ENCODE data around the gene PLCH1. TPM values are rescaled to one million over a fixed set of nuclear protein-coding genes. Genes with fewer than 3 reads are reported as not detected.
"Not testable (repeated sequence)": the region's sequence is repeated elsewhere in the genome, so short reads cannot be mapped to it uniquely, and the experiment has no call there.

The PLCH1 gene
- total RNA-seq, 1 donor from 2014 or later: 32.0 TPM

GRCh38 chr3:155404486-155404885 lies 340.4 kb downstream of the PLCH1 start:
- Histone ChIP-seq H3F3A (ENCODE audit: low read depth) (no peaks in the 10 kb centered on the region), H3K9me3 (ENCODE audit: low read depth) (no peaks in the 10 kb centered on the region), H3K9ac (no peak overlapping the region), H3K27me3 (no peaks in the 10 kb centered on the region), H2AFZ (replicated peaks) (no peak overlapping the region), H4K20me1 (ENCODE audit: low read depth) (no peaks in the 10 kb centered on the region), H3K4me3 (no peak overlapping the region), H3K27ac (no peak overlapping the region), H3K36me3 (no peaks in the 10 kb centered on the region), H3K4me1 (no peaks in the 10 kb centered on the region), H3K79me2 (ENCODE audit: low read depth) (no peaks in the 10 kb centered on the region), H3K4me2 (no peak overlapping the region)
- TF ChIP-seq CTCF (IDR thresholded peaks at IDR 0.05): no peak
- no peak for TF ChIP-seq EZH2phosphoT487 (IDR thresholded peaks at IDR 0.05)
- TF ChIP-seq EZH2 (IDR thresholded peaks at IDR 0.05): no peak
- no peak for DNase-seq (ENCODE audit: low spot score)
- Mint-ChIP-seq H3K27me3 (ENCODE audit: insufficient read depth, low read depth) (peaks cover 2% of the 10 kb centered on the region), H3K36me3 (no peaks in the 10 kb centered on the region), H3K27ac (no peak overlapping the region), H3K9me3 (no peaks in the 10 kb centered on the region), H3K4me1 (no peaks in the 10 kb centered on the region), H3K4me3 (no peak overlapping the region)

GRCh38 chr3:155402656-155403055 lies 342.2 kb downstream of the PLCH1 start:
- no peaks in the 10 kb centered on the region for H3K4me1 ChIP-seq
- no peak overlapping the region for H3K27ac ChIP-seq
- H3K27me3 ChIP-seq: no peaks in the 10 kb centered on the region
- no peak overlapping the region for H2AFZ ChIP-seq (replicated peaks)
- no peaks in the 10 kb centered on the region for H3K36me3 ChIP-seq
- no peak overlapping the region for H3K4me3 ChIP-seq
- no peaks in the 10 kb centered on the region for H3K79me2 ChIP-seq (ENCODE audit: low read depth)
- Mint-ChIP-seq H3K27me3 (ENCODE audit: insufficient read depth, low read depth) (peaks cover 2% of the 10 kb centered on the region), H3K36me3 (no peaks in the 10 kb centered on the region), H3K9me3 (no peaks in the 10 kb centered on the region), H3K4me1 (no peaks in the 10 kb centered on the region), H3K27ac (no peak overlapping the region), H3K4me3 (no peak overlapping the region)
- TF ChIP-seq EZH2phosphoT487 (IDR thresholded peaks at IDR 0.05) (no peak), CTCF (IDR thresholded peaks at IDR 0.05) (no peak), EZH2 (IDR thresholded peaks at IDR 0.05) (no peak)
- no peak overlapping the region for H3K9ac ChIP-seq
- H4K20me1 ChIP-seq (ENCODE audit: low read depth): no peaks in the 10 kb centered on the region
- no peak for DNase-seq (ENCODE audit: low spot score)
- H3F3A ChIP-seq (ENCODE audit: low read depth): no peaks in the 10 kb centered on the region
- no peaks in the 10 kb centered on the region for H3K9me3 ChIP-seq (ENCODE audit: low read depth)
- H3K4me2 ChIP-seq: no peak overlapping the region

GRCh38 chr3:155398046-155398445 lies 346.8 kb downstream of the PLCH1 start:
- H3K36me3 ChIP-seq: no peaks in the 10 kb centered on the region
- Mint-ChIP-seq H3K36me3 (peaks cover 1% of the 10 kb centered on the region), H3K27me3 (ENCODE audit: insufficient read depth, low read depth) (peaks cover 3% of the 10 kb centered on the region), H3K4me1 (peaks cover 2% of the 10 kb centered on the region), H3K4me3 (no peak overlapping the region), H3K27ac (no peak overlapping the region), H3K9me3 (peaks cover 6% of the 10 kb centered on the region)
- no peak overlapping the region for H3K4me2 ChIP-seq
- no peak overlapping the region for H3K9ac ChIP-seq
- no peaks in the 10 kb centered on the region for H3K79me2 ChIP-seq (ENCODE audit: low read depth)
- H3F3A ChIP-seq (ENCODE audit: low read depth): no peaks in the 10 kb centered on the region
- H2AFZ ChIP-seq (replicated peaks): no peak overlapping the region
- no peaks in the 10 kb centered on the region for H3K27me3 ChIP-seq
- no peaks in the 10 kb centered on the region for H4K20me1 ChIP-seq (ENCODE audit: low read depth)
- no peaks in the 10 kb centered on the region for H3K4me1 ChIP-seq
- H3K9me3 ChIP-seq (ENCODE audit: low read depth): no peaks in the 10 kb centered on the region
- no peak overlapping the region for H3K27ac ChIP-seq
- no peak overlapping the region for H3K4me3 ChIP-seq
- no peak for DNase-seq (ENCODE audit: low spot score)
- no peak for TF ChIP-seq EZH2 (IDR thresholded peaks at IDR 0.05)
- no peak for TF ChIP-seq CTCF (IDR thresholded peaks at IDR 0.05)
- TF ChIP-seq EZH2phosphoT487 (IDR thresholded peaks at IDR 0.05): no peak

GRCh38 chr3:155394896-155395295 lies 350.0 kb downstream of the PLCH1 start:
- not testable (repeated sequence) for H3K27me3 Mint-ChIP-seq (ENCODE audit: insufficient read depth, low read depth); H3K36me3 Mint-ChIP-seq; H3K9ac ChIP-seq; DNase-seq (ENCODE audit: low spot score); H3K27ac ChIP-seq; H3K27me3 ChIP-seq; H3F3A ChIP-seq (ENCODE audit: low read depth); H3K79me2 ChIP-seq (ENCODE audit: low read depth); H3K27ac Mint-ChIP-seq; H2AFZ ChIP-seq (replicated peaks); H3K4me2 ChIP-seq; H3K36me3 ChIP-seq; H3K4me3 ChIP-seq; H3K4me3 Mint-ChIP-seq; H4K20me1 ChIP-seq (ENCODE audit: low read depth); H3K9me3 ChIP-seq (ENCODE audit: low read depth); H3K9me3 Mint-ChIP-seq
- peaks cover 19% of the 10 kb centered on the region for H3K4me1 Mint-ChIP-seq
- H3K4me1 ChIP-seq: peaks cover 13% of the 10 kb centered on the region

All from neural progenitor cell (in vitro differentiated cells).